ENCODE measurements around the gene GPHA2. TPM values are rescaled to one million over a fixed set of nuclear protein-coding genes. Genes with fewer than 3 reads are reported as not detected.

Gene GPHA2
- total and polyA plus RNA-seq, 10 donors = 0.89 to 4.4 (median 1.2) TPM; not detected in 7

- Histone ChIP-seq H3K4me1 (peaks cover 15 to 48% (median 31%) of the 10 kb centered on the region in 6 donors), H3K9me3 (no peaks in the 10 kb centered on the region), H3K4me3 (peak overlapping the region in 4 of 8 donors; percentile 59 to 94 (median 82)), H3K27me3 (replicated peaks in 1 of 7) (no peaks in the 10 kb centered on the region), H3K36me3 (peaks cover 9 to 44% (median 39%) of the 10 kb centered on the region in 6 donors), H3K27ac (peak overlapping the region in 6 of 8 donors; percentile 83 to 95 (median 86))
- intact Hi-C loops (cut with DNase I; ENCODE audit: low total_unique reads) = no loop called here
- 69 to 86% (median 82%) methylated on average over 7 of the region's 7 CpGs for WGBS, 5 donors
- DNase-seq = no peak
- TF ChIP-seq CTCF (IDR thresholded peaks at IDR 0.05 in 8 of 11, conservative IDR thresholded peaks at IDR 0.05 in 3 of 11) (no peak), POLR2AphosphoS5 (IDR thresholded peaks at IDR 0.05) (no peak), POLR2A (IDR thresholded peaks at IDR 0.05) (no peak)
Measured at GRCh38 chr11:64915376-64915887, 20.3 kb downstream of the GPHA2 start.

- no peak for TF ChIP-seq POLR2A (IDR thresholded peaks at IDR 0.05)
- no peak for TF ChIP-seq CTCF (IDR thresholded peaks at IDR 0.05 in 8 of 11, conservative IDR thresholded peaks at IDR 0.05 in 3 of 11)
- TF ChIP-seq POLR2AphosphoS5 (IDR thresholded peaks at IDR 0.05) = no peak
- peak; percentile 72 for DNase-seq
- H3K4me3 ChIP-seq = no peak overlapping the region
- no peaks in the 10 kb centered on the region for H3K27me3 ChIP-seq (replicated peaks in 1 of 7)
- WGBS, 5 donors = 93 to 100% (median 96%) methylated on average over 2 to 17 of the region's 17 CpGs; no CpG with 5 or more reads in 1 of the 5 donors
- peaks cover 9 to 57% (median 52%) of the 10 kb centered on the region in 6 donors for H3K36me3 ChIP-seq
- H3K9me3 ChIP-seq = no peaks in the 10 kb centered on the region
- peaks cover 15 to 46% (median 31%) of the 10 kb centered on the region in 6 donors for H3K4me1 ChIP-seq
- no peak overlapping the region for H3K27ac ChIP-seq
- intact Hi-C loops (cut with DNase I; ENCODE audit: low total_unique reads) = no loop called here
Measured at GRCh38 chr11:64914123-64914522, 21.6 kb downstream of the GPHA2 start.

GRCh38 chr11:64913171-64913727, 22.4 kb downstream of the GPHA2 start:
- intact Hi-C loops (cut with DNase I; ENCODE audit: low total_unique reads) = no loop called here
- Histone ChIP-seq H3K9me3 (no peaks in the 10 kb centered on the region), H3K27me3 (replicated peaks in 1 of 7) (no peaks in the 10 kb centered on the region), H3K27ac (no peak overlapping the region), H3K36me3 (peaks cover 9 to 66% (median 60%) of the 10 kb centered on the region in 6 donors), H3K4me3 (no peak overlapping the region), H3K4me1 (peaks cover 14 to 38% (median 26%) of the 10 kb centered on the region in 6 donors)
- 87 to 97% (median 92%) methylated on average over 17 to 18 of the region's 18 CpGs for WGBS, 5 donors
- TF ChIP-seq CTCF (IDR thresholded peaks at IDR 0.05 in 8 of 11, conservative IDR thresholded peaks at IDR 0.05 in 3 of 11) (no peak), POLR2A (IDR thresholded peaks at IDR 0.05) (no peak), POLR2AphosphoS5 (IDR thresholded peaks at IDR 0.05) (no peak)
- DNase-seq = peak; percentile 67

- no peaks in the 10 kb centered on the region for H3K9me3 ChIP-seq
- H3K4me3 ChIP-seq = no peak overlapping the region
- WGBS, 5 donors = 85 to 93% (median 88%) methylated on average over 9 of the region's 9 CpGs
- TF ChIP-seq POLR2A (IDR thresholded peaks at IDR 0.05) (no peak), POLR2AphosphoS5 (IDR thresholded peaks at IDR 0.05) (peak in 1 of 3 donors; percentile 30)
- peaks cover 9 to 28% (median 17%) of the 10 kb centered on the region in 6 donors for H3K4me1 ChIP-seq
- H3K27ac ChIP-seq = no peak overlapping the region
- peaks cover 9 to 82% (median 76%) of the 10 kb centered on the region in 6 donors for H3K36me3 ChIP-seq
- intact Hi-C loops (cut with DNase I; ENCODE audit: low total_unique reads) = no loop called here
- DNase-seq = no peak
- H3K27me3 ChIP-seq (replicated peaks in 1 of 7) = no peaks in the 10 kb centered on the region
Measured at GRCh38 chr11:64911689-64912088, 24.0 kb downstream of the GPHA2 start.
